HCT116 (cell line): ENCODE data around the gene SORBS1. TPM values are rescaled to one million over a fixed set of nuclear protein-coding genes. Genes with fewer than 3 reads are reported as not detected.
A peak's percentile ranks its signal among the peaks of the same experiment; 100 is the strongest.

Source experiments
- ATAC-seq: fragments of 200-7000 bp; cut with Tn5 transposase; 2 replicates; pipeline ENCODE4 v1.9.1; 2020; ENCODE audit warnings: mild to moderate bottlenecking, moderate library complexity
- BruUV-seq: library from RNA; stranded (reverse); fragments of 400-500 nt; replicated peaks from 2 replicates; lab custom pipeline; 2021; lab: Mats Ljungman, UMichigan
- CTCF ChIA-PET: fragments of 300-600 bp; sonication (Branson Sonifier 250); formaldehyde crosslinking; loops from one replicate; lab custom pipeline; 2021; ENCODE audit warnings: antibody characterized with exemption; lab: Charles Lee
- POLR2A ChIA-PET: fragments of 300-600, 350-600 bp; sonication (Branson Sonifier 250); formaldehyde crosslinking; loops from one replicate; lab custom pipeline; 2021; ENCODE audit warnings: antibody characterized with exemption; lab: Charles Lee
- RAD21 ChIA-PET, 2 experiments: fragments of 300-600 bp; sonication (Branson Sonifier 250); formaldehyde crosslinking; loops; one replicate each; lab custom pipeline; 2023; ENCODE audit warnings: low total read pairs in 2 of 2; ENCODE audit not compliant: uncharacterized antibody in 2 of 2, unreplicated experiment in 2 of 2, low non-redundant PET in 1 of 2; lab: Charles Lee
- DNase-seq: peaks from one replicate; pipeline ENCODE4 v3.0.0-alpha.2; 2010; ENCODE audit warnings: low read depth, low spot score
- H2AFZ ChIP-seq: fragments of 200-600 bp; shearing (Covaris generic), sonication (generic); 2 replicates; pipeline ENCODE4 v1.6.1; 2017; ENCODE audit warnings: low read depth, mixed run types, mixed read lengths, antibody characterized with exemption, low read length; ENCODE audit not compliant: poor library complexity, severe bottlenecking
- H3K27ac ChIP-seq: 2 replicates; pipeline ENCODE4 v1.5.1; 2012; ENCODE audit warnings: low read depth, low read length
- H3K27me3 ChIP-seq: fragments of 200-600 bp; sonication (generic); 2 replicates; pipeline ENCODE4 v1.6.1; 2016; ENCODE audit warnings: mixed run types, low read length, mixed read lengths; ENCODE audit not compliant: insufficient read depth
- H3K36me3 ChIP-seq, 2 experiments: fragments of 200-500 bp in 1 of 2; fragments of 200-600 bp in 1 of 2; sonication (Bioruptor generic) in 1 of 2; sonication (generic) in 1 of 2; 2 replicates each; pipeline versions ENCODE4 v1.5.1 to v1.6.1; 2014 to 2016; ENCODE audit warnings: low read length in 2 of 2, inconsistent platforms in 1 of 2, mixed read lengths in 1 of 2, mixed run types in 1 of 2; ENCODE audit not compliant: insufficient read depth in 2 of 2, control insufficient read depth in 1 of 2
- H3K4me1 ChIP-seq, 2 experiments: fragments of 200-600 bp in 1 of 2; sonication (generic) in 1 of 2; 2 replicates each; pipeline versions ENCODE4 v1.5.1 to v1.6.1; 2012 to 2017; ENCODE audit warnings: low read length in 2 of 2, inconsistent platforms in 1 of 2, mild to moderate bottlenecking in 1 of 2, mixed read lengths in 1 of 2, mixed run types in 1 of 2, moderate library complexity in 1 of 2; ENCODE audit not compliant: insufficient read depth in 2 of 2, control insufficient read depth in 1 of 2
- H3K4me2 ChIP-seq: fragments of 200-600 bp; sonication (generic); 2 replicates; pipeline ENCODE4 v1.6.1; 2017; ENCODE audit warnings: mixed run types, low read length, mixed read lengths
- H3K4me3 ChIP-seq, 2 experiments: fragments of 200-600 bp in 1 of 2; sonication (generic) in 1 of 2; replicated peaks in 1 of 2; 2 replicates each; pipeline ENCODE4 v1.5.1; 2011 to 2016; ENCODE audit warnings: low read length in 2 of 2, control low read depth in 1 of 2, low read depth in 1 of 2, mild to moderate bottlenecking in 1 of 2, mixed read lengths in 1 of 2, mixed run types in 1 of 2
- H3K79me2 ChIP-seq: fragments of 200-600 bp; sonication (generic); 2 replicates; pipeline ENCODE4 v1.6.1; 2017; ENCODE audit warnings: mild to moderate bottlenecking, mixed run types, low read length, moderate library complexity, mixed read lengths; ENCODE audit not compliant: insufficient read depth
- H3K9ac ChIP-seq: fragments of 200-600 bp; sonication (generic); 2 replicates; pipeline ENCODE4 v1.6.1; 2016; ENCODE audit warnings: low read length, mixed read lengths
- H3K9me2 ChIP-seq: fragments of 200-600 bp; sonication (generic), shearing (Covaris generic); 2 replicates; pipeline ENCODE4 v1.6.1; 2017; ENCODE audit warnings: mixed run types, mild to moderate bottlenecking, moderate library complexity; ENCODE audit not compliant: insufficient read depth
- H3K9me3 ChIP-seq, 2 experiments: fragments of 200-500 bp in 1 of 2; fragments of 200-600 bp in 1 of 2; sonication (Bioruptor generic) in 1 of 2; sonication (generic) in 1 of 2; 2 replicates each; pipeline ENCODE4 v1.6.1; 2014 to 2017; ENCODE audit warnings: low read length in 2 of 2, mixed read lengths in 2 of 2, inconsistent platforms in 1 of 2, low read depth in 1 of 2, mild to moderate bottlenecking in 1 of 2, mixed run types in 1 of 2, moderate library complexity in 1 of 2; ENCODE audit not compliant: control insufficient read depth in 1 of 2, insufficient read depth in 1 of 2
- H4K20me1 ChIP-seq: fragments of 200-600 bp; sonication (generic), shearing (Covaris generic); 2 replicates; pipeline ENCODE4 v1.6.1; 2017; ENCODE audit warnings: mixed run types, mild to moderate bottlenecking, moderate library complexity; ENCODE audit not compliant: insufficient read depth
- CBX3 ChIP-seq: IDR thresholded peaks from 2 replicates; pipeline ENCODE4 v1.6.1; 2012; ENCODE audit warnings: low read depth
- CEBPB ChIP-seq: IDR thresholded peaks from 2 replicates; pipeline ENCODE4 v1.6.1; 2012; ENCODE audit warnings: low read depth
- CTCF ChIP-seq, 3 experiments: fragments of 200-600 bp in 1 of 3; sonication (generic) in 1 of 3; IDR thresholded peaks in 2 of 3; conservative IDR thresholded peaks in 1 of 3; 2 replicates each; pipeline ENCODE4 v1.5.1; 2012 to 2017; ENCODE audit warnings: low read depth in 2 of 3, low read length in 2 of 3, antibody characterized with exemption in 1 of 3, borderline replicate concordance in 1 of 3, control low read depth in 1 of 3, mild to moderate bottlenecking in 1 of 3, mixed read lengths in 1 of 3, mixed run types in 1 of 3, moderate library complexity in 1 of 3; ENCODE audit not compliant: insufficient read depth in 1 of 3
- ELF1 ChIP-seq: IDR thresholded peaks from 2 replicates; pipeline ENCODE4 v1.6.1; 2012; ENCODE audit warnings: low read depth, borderline replicate concordance
- EZH2 ChIP-seq: fragments of 200-600 bp; sonication (generic); IDR thresholded peaks from 2 replicates; pipeline ENCODE4 v1.6.1; 2017; ENCODE audit warnings: antibody characterized with exemption, mixed run types
- FOSL1 ChIP-seq: IDR thresholded peaks from 2 replicates; pipeline ENCODE4 v1.6.1; 2012; ENCODE audit warnings: low read depth
- REST ChIP-seq: IDR thresholded peaks from 2 replicates; pipeline ENCODE4 v1.6.1; 2012; ENCODE audit warnings: low read depth
- SRF ChIP-seq: IDR thresholded peaks from 2 replicates; pipeline ENCODE4 v1.6.1; 2012; ENCODE audit warnings: low read depth
- YY1 ChIP-seq: IDR thresholded peaks from 2 replicates; pipeline ENCODE4 v1.6.1; 2011; ENCODE audit warnings: low read length, low read depth, moderate library complexity, mild to moderate bottlenecking; ENCODE audit not compliant: insufficient replicate concordance; ENCODE audit errors: extremely low read depth
- ZFX ChIP-seq: fragments of 450-650 bp; IDR thresholded peaks from 2 replicates; pipeline ENCODE4 v1.6.1; 2017
- intact Hi-C: fragments of 100-400 bp; cut with micrococcal nuclease; formaldehyde crosslinking; loops from 2 replicates; pipeline ENCODE4 v1.10.0; 2022
- total RNA-seq: library from RNA; stranded (reverse); gene quantifications from one replicate; pipeline ENCODE4 v1.2.1, GENCODE V29; 2021; ENCODE audit not compliant: unreplicated experiment

SORBS1 gene
- total RNA-seq, 1 experiment from 2014 or later, result 3.4 TPM

GRCh38 chr10:95336702-95337101, 224.5 kb downstream of the SORBS1 start:
- no peaks in the 10 kb centered on the region for H3K9me2 ChIP-seq
- CTCF ChIA-PET, result no interaction called here
- DNase-seq, result no peak
- no peak for TF ChIP-seq EZH2
- TF ChIP-seq CEBPB, result no peak
- TF ChIP-seq ZFX, result no peak
- TF ChIP-seq FOSL1, result no peak
- TF ChIP-seq CBX3, result no peak
- no peak for TF ChIP-seq YY1
- TF ChIP-seq ELF1, result no peak
- TF ChIP-seq REST, result no peak
- TF ChIP-seq SRF, result no peak
- no peak for TF ChIP-seq CTCF (IDR thresholded peaks at IDR 0.05 in 2 of 3, conservative IDR thresholded peaks at IDR 0.05 in 1 of 3; ENCODE audit: borderline replicate concordance in 1 of 3, insufficient read depth in 1 of 3, low read depth in 2 of 3, low read length in 2 of 3)
- TF ChIP-seq, all 23 proteins: peak for 0
- Histone ChIP-seq H3K4me3 (no peak overlapping the region), H3K36me3 (no peaks in the 10 kb centered on the region), H3K4me1 (peaks cover 0 to 22% of the 10 kb centered on the region in 2 experiments; a peak in 3 of 4 replicates), H3K79me2 (no peaks in the 10 kb centered on the region), H3K27me3 (no peaks in the 10 kb centered on the region), H2AFZ (no peak overlapping the region), H3K9me3 (no peaks in the 10 kb centered on the region), H3K4me2 (no peak overlapping the region), H3K9ac (no peak overlapping the region), H4K20me1 (no peaks in the 10 kb centered on the region), H3K27ac (no peak overlapping the region)
- RAD21 ChIA-PET, result no interaction called here
- ATAC-seq, result peak; percentile 49; the same call in 1 of the 2 replicates
- POLR2A ChIA-PET, result no interaction called here
- BruUV-seq, result no TSS peak
- intact Hi-C loops, result no loop called here
